ES-I3 (cell line): Measurements from ENCODE around the gene PHLDA1.

Experiments used
- H3K36me3 ChIP-seq: 2 replicates; pipeline ENCODE4 v1.6.1; 2013; ENCODE audit warnings: mild to moderate bottlenecking, low read length, control low read depth, moderate library complexity; ENCODE audit not compliant: insufficient read depth
- H3K4me1 ChIP-seq: 2 replicates; pipeline ENCODE4 v1.6.1; 2013; ENCODE audit warnings: mild to moderate bottlenecking, control low read depth, low read length; ENCODE audit not compliant: insufficient read depth
- H3K9ac ChIP-seq: 2 replicates; pipeline ENCODE4 v1.6.1; 2013; ENCODE audit warnings: low read depth, mild to moderate bottlenecking, low read length, moderate library complexity
- H3K9me3 ChIP-seq: 2 replicates; pipeline ENCODE4 v1.6.1; 2013; ENCODE audit warnings: mild to moderate bottlenecking, low read length, moderate library complexity; ENCODE audit not compliant: control insufficient read depth, insufficient read depth

PHLDA1 gene

GRCh38 chr12:75978677-75979076 is 52.9 kb downstream of the PHLDA1 start:
- Histone ChIP-seq H3K9me3 (no peaks in the 10 kb centered on the region), H3K9ac (no peak overlapping the region), H3K4me1 (peaks cover 33% of the 10 kb centered on the region), H3K36me3 (no peaks in the 10 kb centered on the region)

GRCh38 chr12:75977952-75978671 is 53.5 kb downstream of the PHLDA1 start:
- no peaks in the 10 kb centered on the region for H3K9me3 ChIP-seq
- H3K36me3 ChIP-seq = no peaks in the 10 kb centered on the region
- peaks cover 33% of the 10 kb centered on the region for H3K4me1 ChIP-seq
- H3K9ac ChIP-seq = no peak overlapping the region

GRCh38 chr12:75977590-75977951 is 54.0 kb downstream of the PHLDA1 start:
- no peak overlapping the region for H3K9ac ChIP-seq
- H3K4me1 ChIP-seq = peaks cover 33% of the 10 kb centered on the region
- no peaks in the 10 kb centered on the region for H3K9me3 ChIP-seq
- H3K36me3 ChIP-seq = no peaks in the 10 kb centered on the region

GRCh38 chr12:75976913-75977312 is 54.7 kb downstream of the PHLDA1 start:
- H3K4me1 ChIP-seq = peaks cover 30% of the 10 kb centered on the region
- H3K9me3 ChIP-seq = no peaks in the 10 kb centered on the region
- no peak overlapping the region for H3K9ac ChIP-seq
- H3K36me3 ChIP-seq = no peaks in the 10 kb centered on the region

GRCh38 chr12:75976113-75976512 is 55.5 kb downstream of the PHLDA1 start:
- Histone ChIP-seq H3K9ac (no peak overlapping the region), H3K4me1 (peaks cover 24% of the 10 kb centered on the region), H3K36me3 (no peaks in the 10 kb centered on the region), H3K9me3 (no peaks in the 10 kb centered on the region)

- peaks cover 24% of the 10 kb centered on the region for H3K4me1 ChIP-seq
- H3K9ac ChIP-seq = no peak overlapping the region
- no peaks in the 10 kb centered on the region for H3K9me3 ChIP-seq
- no peaks in the 10 kb centered on the region for H3K36me3 ChIP-seq
Observed at GRCh38 chr12:75975702-75976101, 55.9 kb downstream of the PHLDA1 start.
